HFFc6 (cell line): Measurements from ENCODE around the gene RAB11A. TPM values are rescaled to one million over a fixed set of nuclear protein-coding genes. Genes with fewer than 3 reads are reported as not detected.

ENCODE experiments used
- DNase-seq: peaks from one replicate; pipeline ENCODE4 v3.0.0-alpha.2; 2018
- H3K27ac Mint-ChIP-seq: 2 replicates; pipeline ENCODE4 v1.8.0; 2020; ENCODE audit warnings: mild to moderate bottlenecking, mixed read lengths
- H3K27me3 Mint-ChIP-seq: 2 replicates; pipeline ENCODE4 v1.8.0; 2021; ENCODE audit warnings: mild to moderate bottlenecking, moderate library complexity, mixed read lengths; ENCODE audit not compliant: insufficient read depth
- H3K36me3 Mint-ChIP-seq: 2 replicates; pipeline ENCODE4 v1.8.0; 2021; ENCODE audit warnings: low read depth, mixed read lengths
- H3K4me1 Mint-ChIP-seq: 2 replicates; pipeline ENCODE4 v1.8.0; 2020; ENCODE audit warnings: low read depth, mixed read lengths
- H3K4me3 Mint-ChIP-seq: 2 replicates; pipeline ENCODE4 v1.8.0; 2020; ENCODE audit warnings: mild to moderate bottlenecking, moderate library complexity, mixed read lengths
- H3K9me3 Mint-ChIP-seq: 2 replicates; pipeline ENCODE4 v1.8.0; 2020; ENCODE audit warnings: mild to moderate bottlenecking, mixed read lengths
- CTCF ChIP-seq: fragments of 200-600 bp; sonication (generic); IDR thresholded peaks from 2 replicates; pipeline ENCODE4 v1.5.0; 2021; ENCODE audit warnings: antibody characterized with exemption, mild to moderate bottlenecking
- total RNA-seq, 6 experiments: library from RNA; stranded (reverse); fragmentation: NEBNext Ultra II Directional; extraction: Animal tissue kit (Norgen Biotek cat#: 25700); gene quantifications; 2 replicates in 1 of 6; 3 replicates in 5 of 6; pipeline ENCODE4 v1.2.3, GENCODE V29; 2021

The RAB11A gene
- total RNA-seq, 6 experiments from 2014 or later: 193 to 236 (median 223) TPM

- Mint-ChIP-seq H3K4me3 (no peak overlapping the region), H3K27me3 (no peaks in the 10 kb centered on the region; the same call in 1 of the 2 replicates), H3K27ac (no peak overlapping the region; the same call in 1 of the 2 replicates)
Observed at GRCh38 chr15:65909831-65910230, 40.5 kb downstream of the RAB11A start.

GRCh38 chr15:65910341-65910740 is 41.0 kb downstream of the RAB11A start:
- DNase-seq: no peak
- no peak for TF ChIP-seq CTCF
- Mint-ChIP-seq H3K4me3 (no peak overlapping the region), H3K27ac (no peak overlapping the region; the same call in 1 of the 2 replicates), H3K4me1 (no peaks in the 10 kb centered on the region), H3K36me3 (no peaks in the 10 kb centered on the region; the same call in 1 of the 2 replicates), H3K9me3 (no peaks in the 10 kb centered on the region), H3K27me3 (no peaks in the 10 kb centered on the region; the same call in 1 of the 2 replicates)

More at GRCh38 chr15:65909831-65910230, 40.5 kb downstream of the RAB11A start:
- Mint-ChIP-seq H3K9me3 (no peaks in the 10 kb centered on the region), H3K4me1 (no peaks in the 10 kb centered on the region), H3K36me3 (no peaks in the 10 kb centered on the region; the same call in 1 of the 2 replicates)
- TF ChIP-seq CTCF: no peak
- no peak for DNase-seq

GRCh38 chr15:65912235-65912634 is 42.9 kb downstream of the RAB11A start:
- Mint-ChIP-seq H3K4me3 (no peak overlapping the region), H3K4me1 (0 out of 2 replicates have a peak, but pooled peaks cover 8% of the 10 kb centered on the region), H3K36me3 (no peaks in the 10 kb centered on the region), H3K9me3 (no peaks in the 10 kb centered on the region), H3K27me3 (no peaks in the 10 kb centered on the region; the same call in 1 of the 2 replicates), H3K27ac (no peak overlapping the region)
- no peak for DNase-seq
- no peak for TF ChIP-seq CTCF

GRCh38 chr15:65913631-65914199 is 44.4 kb downstream of the RAB11A start:
- H3K4me1 Mint-ChIP-seq: 0 out of 2 replicates have a peak, but pooled peaks cover 8% of the 10 kb centered on the region
- TF ChIP-seq CTCF: no peak
- H3K27ac Mint-ChIP-seq: no peak overlapping the region
- no peaks in the 10 kb centered on the region for H3K36me3 Mint-ChIP-seq
- H3K9me3 Mint-ChIP-seq: no peaks in the 10 kb centered on the region
- no peaks in the 10 kb centered on the region; the same call in 1 of the 2 replicates for H3K27me3 Mint-ChIP-seq
- DNase-seq: no peak
- H3K4me3 Mint-ChIP-seq: no peak overlapping the region

- Mint-ChIP-seq H3K27me3 (no peaks in the 10 kb centered on the region; the same call in 1 of the 2 replicates), H3K9me3 (no peaks in the 10 kb centered on the region), H3K4me3 (no peak overlapping the region), H3K27ac (no peak overlapping the region), H3K36me3 (no peaks in the 10 kb centered on the region), H3K4me1 (0 out of 2 replicates have a peak, but pooled peaks cover 8% of the 10 kb centered on the region)
- no peak for TF ChIP-seq CTCF
- no peak for DNase-seq
Observed at GRCh38 chr15:65914386-65914785, 45.1 kb downstream of the RAB11A start.
